Activated T-cell treated with anti-CD3 and anti-CD28 coated beads for 24 hours (primary cell): ENCODE results near the gene CTPS1.

ENCODE experiments used
- DNase-seq: peaks from one replicate; pipeline ENCODE4 v3.0.0-alpha.2; 2020; ENCODE audit warnings: low read depth

The CTPS1 gene

DNA sequence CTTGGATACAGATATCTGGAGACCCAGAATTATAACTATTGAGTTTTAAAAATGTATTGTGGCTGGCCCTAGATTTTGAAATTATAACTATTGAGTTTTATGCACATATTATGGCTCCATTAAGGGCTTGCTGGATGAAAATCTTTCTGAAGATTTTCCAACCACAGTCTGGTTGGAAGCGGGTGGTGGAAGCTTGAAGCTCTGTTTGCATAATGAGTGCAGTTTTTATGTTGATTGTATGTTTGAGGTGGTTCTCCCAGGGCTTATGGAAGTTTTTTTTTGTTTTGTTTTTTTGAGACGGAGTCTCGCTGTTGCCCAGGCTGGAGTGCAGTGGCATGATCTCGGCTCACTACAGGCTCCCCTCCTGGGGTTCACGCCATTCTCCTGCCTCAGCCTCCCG lies 10.1 kb upstream of the CTPS1 start:
- DNase-seq = no peak

DNA sequence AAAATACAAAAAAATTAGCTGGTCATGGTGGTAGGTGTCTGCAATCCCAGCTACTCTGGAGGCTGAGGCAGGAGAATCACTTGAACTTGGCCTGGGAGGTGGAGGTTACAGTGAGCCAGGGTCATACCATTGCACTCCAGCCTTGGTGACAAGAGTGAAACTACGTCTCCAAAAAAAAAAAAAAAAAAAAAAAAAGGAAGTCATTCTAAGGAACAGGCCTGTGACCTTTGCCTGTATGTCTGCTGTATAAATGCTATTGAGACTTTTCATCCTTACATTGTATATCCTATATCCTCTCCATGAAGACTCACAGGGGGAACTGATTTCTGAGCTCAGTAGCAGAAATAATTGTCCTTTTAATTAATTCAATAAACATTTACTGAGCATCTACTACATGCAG lies 7.5 kb upstream of the CTPS1 start:
- no peak for DNase-seq

DNA sequence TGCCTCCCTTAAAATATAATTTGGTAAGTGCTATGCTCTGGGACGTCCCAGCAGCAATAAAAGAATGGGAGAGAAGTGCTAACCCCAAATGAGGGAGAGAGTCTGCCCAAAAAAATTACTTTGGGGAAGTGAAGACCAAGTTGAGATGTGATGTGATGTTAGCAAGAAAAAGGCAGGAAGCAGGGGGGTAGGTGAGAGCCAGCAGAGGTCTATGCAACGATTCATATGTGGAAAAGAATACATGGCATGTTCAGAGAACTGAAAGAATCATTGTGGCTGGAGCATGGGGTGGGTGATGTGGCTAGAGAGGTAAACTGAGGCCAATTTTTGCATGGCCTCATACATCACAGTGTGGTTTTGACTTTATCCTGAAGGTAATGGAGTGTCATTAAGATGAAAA lies 5.6 kb upstream of the CTPS1 start:
- DNase-seq = no peak

DNA sequence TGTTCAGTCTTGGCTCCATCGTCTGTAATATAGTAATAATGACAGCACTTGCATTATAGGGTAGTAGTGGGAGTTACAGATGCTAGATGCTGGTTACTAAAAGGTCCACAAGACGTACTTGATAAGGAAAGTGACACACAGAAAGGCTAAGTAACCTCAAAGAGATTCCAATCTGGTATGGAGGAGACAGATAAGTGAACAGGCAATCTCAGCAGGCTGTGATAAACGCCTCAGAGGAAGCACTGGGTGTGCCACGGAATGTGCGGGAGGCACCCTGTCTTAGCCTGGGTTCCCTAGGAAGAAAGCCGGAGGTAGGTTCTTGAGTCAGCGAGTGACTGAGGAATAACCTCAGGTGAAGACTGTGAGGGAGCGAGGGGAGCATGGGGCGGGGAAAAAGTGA lies 4.6 kb upstream of the CTPS1 start:
- DNase-seq = no peak

DNA sequence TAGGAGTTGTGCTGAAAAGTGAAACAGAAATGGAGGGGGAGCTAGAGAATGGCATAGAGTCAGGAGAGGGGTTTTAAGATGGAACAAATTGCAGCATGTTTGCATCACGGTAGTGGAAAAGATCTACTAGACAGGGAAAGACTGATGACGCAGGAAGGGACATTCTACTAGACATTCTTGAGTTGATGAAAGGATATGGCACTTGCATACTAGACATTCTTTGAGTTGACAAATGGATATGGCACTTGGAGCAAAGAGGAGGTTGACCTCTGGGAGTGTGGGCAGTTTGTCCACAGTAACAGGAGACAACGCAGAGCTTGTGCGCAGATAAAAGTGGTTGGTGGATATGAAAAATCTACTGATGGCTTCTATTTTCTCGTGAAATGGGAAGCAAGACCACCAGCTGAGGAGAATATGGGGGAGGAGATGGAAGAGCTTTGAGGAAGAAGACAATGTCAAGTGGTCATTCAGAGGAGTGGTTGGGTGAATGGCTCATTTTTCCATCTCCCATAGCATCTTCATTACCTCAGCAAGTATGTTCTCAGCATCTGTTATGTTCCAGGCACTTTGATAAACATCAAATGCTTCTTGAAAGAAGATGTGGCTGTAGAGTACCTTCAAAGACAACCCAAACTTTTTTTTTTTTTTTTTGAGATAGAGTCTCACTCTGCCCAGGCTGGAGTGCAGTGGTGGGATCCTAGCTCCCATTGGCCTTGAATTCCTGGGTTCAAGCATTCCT lies 2.4 kb upstream of the CTPS1 start:
- no peak for DNase-seq

DNA sequence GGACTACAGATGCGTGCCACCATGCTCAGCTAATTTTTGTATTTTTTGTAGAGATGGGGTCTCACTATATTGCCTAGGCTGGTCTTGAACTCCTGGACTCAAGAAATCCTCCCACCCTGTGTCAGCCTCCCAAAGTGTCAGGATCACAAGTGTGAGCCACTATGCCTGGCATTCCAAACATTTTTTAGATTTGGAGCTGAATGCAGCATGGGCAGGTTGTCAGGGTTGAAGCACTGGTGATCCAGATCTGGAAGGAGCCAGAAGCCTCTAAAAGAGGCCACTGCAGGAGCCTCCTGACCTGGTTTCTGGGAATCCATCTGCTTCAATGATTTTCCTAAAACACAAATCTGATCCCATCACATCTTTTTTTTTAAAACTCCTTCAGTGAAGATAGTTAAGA lies 1.8 kb upstream of the CTPS1 start:
- no peak for DNase-seq

DNA sequence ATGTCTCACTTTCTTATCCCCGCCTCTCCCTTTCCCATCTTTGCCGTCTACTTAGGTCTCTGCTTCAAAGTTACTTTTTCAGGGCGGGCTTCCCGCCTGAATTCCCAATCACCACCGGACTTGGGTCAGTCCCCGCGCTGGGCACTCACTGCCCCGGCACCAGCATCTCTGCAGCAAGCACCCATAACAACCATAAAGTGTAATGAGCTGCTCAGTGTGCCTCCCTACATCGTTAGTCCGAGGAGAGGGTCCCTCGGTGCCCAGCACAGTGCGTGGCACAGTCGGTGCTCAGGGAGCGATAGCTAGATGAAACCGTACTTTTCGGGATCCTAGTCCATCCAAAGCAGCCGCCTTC lies 633 bp upstream of the CTPS1 start:
- DNase-seq = no peak

DNA sequence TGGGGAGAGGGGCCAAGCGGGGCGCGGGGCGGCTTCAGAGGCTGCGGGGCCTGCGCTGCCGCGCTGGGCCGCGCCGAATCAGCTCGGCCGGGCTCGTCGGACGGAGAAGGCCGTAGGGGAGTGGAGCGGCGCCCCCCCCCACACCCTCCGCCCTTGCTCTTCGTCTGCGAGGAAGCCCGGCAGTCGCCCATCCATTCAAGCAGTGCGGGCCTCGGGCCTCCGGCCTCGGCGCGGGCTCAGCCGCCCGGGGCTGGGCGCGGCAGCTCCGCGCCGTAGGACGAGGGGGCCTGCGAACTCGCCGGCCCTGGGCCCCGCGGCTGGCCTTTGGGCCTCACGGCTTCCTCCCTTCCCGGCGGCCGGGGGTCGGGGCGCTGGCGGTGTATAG lies 564 bp downstream of the CTPS1 start:
- DNase-seq = no peak

DNA sequence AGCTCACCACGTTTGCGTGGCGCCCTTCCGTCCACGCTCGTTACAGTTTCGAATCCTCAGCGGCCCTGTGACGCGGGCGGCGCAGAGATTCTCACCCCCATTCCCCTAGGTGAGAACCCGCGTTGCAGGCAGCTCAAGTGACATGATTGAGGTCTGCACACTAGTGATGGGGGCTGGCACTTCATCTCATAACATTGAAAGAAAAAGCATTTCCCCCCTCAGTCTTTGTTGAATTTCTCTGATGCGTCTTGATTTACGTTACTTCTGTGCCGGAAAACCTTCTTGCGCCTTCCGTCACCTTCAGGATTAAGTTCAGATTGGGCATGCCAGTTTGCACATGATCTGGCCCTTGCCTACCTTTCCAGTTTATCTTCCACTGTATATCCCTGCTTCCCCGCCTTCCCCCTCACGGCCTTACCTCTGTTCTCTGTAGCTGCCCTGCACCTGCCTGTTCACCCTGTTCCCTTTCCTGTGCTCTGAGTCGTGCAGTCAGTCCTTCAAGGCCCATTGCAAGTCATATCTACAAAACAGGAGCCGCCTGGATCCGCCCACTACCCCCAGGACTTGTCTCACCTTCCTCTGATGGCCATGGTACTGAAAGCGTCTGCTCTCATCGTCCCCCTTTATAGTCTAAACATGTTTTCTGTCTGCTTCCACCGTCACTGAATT lies 1.1 kb downstream of the CTPS1 start:
- peak; percentile 40 for DNase-seq

DNA sequence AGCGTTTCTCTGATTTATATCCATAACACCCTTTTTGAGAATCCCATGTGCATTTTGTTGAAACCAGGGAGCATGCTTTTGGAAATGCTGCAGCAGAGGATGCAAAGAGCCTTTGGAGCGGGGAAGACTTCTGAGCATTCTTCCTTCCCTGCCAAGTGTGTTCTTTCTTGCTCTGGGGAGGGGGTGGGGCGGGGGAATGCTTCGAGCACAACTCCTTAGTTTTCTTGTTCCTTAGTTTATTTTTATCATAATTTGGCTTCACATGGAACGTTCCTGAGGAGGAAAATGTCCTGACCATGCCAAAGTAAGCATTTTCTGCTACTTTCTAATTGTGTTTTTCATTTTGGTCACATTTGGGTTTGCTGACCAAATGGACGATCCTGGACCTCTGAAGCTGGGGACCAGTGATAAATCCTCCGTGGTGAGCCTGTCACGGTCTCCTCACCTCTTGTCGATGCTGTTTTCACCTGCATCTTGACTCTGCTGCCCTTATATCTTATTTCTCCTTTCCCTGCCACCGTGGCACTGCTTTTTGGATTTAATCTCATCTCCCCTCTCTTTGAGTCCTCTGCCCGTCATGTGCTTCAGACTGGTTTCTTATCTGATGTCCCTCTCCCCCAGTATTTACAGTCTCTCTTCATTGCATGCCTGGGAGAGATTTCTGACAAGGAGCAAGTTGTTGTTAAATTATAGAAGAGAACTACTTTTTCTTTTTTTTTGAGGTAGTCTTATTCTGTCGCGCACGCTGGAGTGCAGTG lies 2.4 kb downstream of the CTPS1 start:
- DNase-seq = no peak

DNA sequence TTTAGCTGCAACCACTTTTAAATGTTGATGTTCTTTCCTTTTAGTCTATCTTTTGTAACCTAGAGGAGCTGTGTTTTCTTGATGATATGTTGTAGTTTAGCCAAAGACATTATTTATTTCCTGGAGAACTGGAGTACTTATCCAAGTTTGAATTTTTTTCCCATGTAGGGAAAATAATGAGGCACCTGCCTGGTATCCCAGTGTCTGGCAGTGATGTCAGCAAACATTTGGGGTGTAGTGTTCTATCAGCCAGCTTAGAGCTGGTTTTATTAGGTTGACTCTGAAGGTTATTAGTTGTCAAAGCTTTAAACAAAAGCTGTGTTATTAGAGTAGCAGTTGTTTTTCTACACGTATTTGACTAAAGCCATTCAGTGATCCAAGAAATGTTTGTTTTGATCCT lies 3.2 kb downstream of the CTPS1 start:
- DNase-seq = no peak

DNA sequence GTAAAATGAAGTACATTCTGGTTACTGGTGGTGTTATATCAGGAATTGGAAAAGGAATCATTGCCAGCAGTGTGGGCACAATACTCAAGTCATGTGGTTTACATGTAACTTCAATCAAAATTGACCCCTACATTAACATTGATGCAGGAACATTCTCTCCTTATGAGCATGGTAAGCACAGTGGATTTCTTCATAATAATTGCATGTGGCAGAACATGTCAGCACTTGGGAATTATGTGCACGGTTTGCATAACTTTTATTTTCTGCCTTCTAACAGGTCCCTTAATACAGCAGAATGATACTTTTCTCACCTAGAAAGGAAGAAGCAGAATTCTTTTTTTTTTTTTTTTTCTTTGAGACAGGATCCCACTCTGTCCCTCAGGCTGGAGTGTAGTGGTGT lies 3.8 kb downstream of the CTPS1 start:
- no peak for DNase-seq

DNA sequence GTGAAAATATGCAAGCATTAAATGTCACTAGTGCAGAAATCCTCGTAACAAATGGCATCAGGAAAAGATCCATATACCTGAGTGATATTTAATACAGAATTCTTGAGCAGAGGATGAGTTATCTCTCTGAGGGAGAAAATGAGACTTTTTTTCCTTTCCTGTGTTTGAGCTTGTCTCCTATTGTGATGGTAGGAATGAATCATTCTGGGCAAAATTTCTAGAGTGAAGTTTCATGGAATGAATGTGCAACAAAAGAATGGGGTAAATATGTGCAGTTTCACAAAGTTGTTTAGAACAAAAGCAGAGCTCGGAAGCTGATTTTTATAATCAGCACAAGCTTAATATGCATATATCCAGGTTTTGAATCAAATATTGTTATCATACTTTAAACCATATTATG lies 4.6 kb downstream of the CTPS1 start:
- DNase-seq = no peak

DNA sequence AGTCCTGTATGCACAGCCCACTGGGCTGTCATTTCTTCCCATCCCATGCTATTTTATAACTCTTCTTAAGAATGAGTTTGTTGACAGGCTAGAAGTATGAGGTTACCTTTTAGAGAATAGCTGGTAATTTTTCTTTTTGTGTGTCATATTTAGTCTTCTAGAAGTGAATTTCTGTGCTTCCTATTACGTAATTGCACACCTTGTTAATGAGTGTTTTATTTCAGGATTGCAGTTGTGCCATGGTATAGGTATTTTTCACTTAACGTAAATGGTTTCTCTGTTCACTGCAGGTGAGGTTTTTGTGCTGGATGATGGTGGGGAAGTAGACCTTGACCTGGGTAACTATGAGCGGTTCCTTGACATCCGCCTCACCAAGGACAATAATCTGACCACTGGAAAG lies 5.0 kb downstream of the CTPS1 start:
- no peak for DNase-seq

DNA sequence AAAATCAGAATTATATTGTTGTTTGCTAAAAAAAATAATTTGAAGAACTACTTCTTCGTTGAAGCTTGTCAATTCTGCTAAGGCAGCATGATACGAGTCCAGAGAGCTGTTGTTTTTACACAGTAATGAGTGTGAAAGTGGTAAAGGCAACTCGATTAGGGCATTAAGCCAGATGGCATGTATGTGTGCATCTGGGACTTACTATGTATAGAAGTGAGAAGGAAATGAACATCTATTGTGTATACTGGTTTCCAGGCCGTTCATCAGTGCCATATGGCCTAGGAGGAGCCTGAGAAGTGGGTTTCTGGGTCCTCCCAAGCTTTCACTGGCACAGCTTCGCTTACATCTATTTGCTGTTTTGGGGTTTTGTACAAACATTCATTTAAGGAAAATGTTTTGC lies 5.7 kb downstream of the CTPS1 start:
- DNase-seq = no peak

DNA sequence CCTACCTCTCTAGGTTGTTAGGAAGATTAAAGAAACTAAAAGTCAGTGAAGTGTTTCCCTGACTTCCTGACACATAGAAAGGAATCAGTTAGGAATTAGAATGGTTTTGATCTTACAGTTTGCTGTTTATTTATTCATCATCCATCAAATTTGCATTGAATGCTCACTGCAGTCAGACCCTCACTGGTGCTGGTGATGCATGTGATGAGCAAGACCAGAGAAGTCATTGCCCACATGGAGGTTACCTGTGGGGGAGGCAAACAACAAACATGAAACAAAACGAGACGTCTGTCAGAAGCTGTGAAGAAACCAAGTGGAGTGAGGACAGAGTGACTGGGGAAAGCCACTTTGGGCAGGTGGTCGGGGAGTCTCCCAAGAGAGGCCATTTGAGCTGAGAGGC lies 6.4 kb downstream of the CTPS1 start:
- DNase-seq = no peak

DNA sequence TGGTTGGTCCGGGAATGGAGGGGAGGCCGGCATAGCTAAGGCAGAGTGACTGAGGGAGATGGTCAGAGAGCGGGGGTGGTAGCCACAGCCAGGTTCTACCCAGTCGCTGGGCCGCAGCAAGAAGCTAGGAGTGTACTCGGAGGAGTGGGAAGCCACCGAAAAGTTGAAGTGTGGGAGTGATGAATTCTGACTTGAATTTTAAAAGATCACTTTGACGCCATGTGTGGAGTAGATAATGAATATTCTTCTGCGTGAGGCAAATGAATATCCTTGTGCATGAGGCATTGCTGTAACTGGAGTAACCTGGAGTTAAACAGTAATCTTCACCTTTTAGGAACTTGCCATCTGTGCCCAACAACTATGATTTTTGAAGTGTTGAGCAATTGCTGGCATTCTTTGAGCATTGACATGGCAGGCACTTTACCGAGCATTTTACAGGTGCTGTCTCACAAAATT lies 6.9 kb downstream of the CTPS1 start:
- no peak for DNase-seq

DNA sequence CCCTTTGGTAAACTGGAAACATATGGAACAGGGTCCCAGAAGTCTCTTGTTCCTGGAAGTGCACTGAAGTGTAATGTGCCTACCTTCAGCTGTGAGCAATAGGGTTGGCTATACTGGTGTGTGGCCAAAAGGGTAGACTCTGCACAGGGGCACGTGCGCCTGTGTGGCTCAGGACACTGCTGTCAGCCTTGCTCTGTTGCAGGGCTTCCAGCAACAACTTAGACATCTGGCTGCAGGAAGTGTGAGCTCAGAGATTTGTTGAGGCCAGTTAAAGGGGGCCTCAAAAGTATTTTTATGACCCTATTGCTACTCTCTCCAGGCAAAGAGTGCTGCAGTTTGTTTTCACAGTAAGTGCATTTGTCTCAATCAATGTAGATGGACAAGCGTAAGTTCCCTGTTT lies 7.5 kb downstream of the CTPS1 start:
- DNase-seq = no peak

DNA sequence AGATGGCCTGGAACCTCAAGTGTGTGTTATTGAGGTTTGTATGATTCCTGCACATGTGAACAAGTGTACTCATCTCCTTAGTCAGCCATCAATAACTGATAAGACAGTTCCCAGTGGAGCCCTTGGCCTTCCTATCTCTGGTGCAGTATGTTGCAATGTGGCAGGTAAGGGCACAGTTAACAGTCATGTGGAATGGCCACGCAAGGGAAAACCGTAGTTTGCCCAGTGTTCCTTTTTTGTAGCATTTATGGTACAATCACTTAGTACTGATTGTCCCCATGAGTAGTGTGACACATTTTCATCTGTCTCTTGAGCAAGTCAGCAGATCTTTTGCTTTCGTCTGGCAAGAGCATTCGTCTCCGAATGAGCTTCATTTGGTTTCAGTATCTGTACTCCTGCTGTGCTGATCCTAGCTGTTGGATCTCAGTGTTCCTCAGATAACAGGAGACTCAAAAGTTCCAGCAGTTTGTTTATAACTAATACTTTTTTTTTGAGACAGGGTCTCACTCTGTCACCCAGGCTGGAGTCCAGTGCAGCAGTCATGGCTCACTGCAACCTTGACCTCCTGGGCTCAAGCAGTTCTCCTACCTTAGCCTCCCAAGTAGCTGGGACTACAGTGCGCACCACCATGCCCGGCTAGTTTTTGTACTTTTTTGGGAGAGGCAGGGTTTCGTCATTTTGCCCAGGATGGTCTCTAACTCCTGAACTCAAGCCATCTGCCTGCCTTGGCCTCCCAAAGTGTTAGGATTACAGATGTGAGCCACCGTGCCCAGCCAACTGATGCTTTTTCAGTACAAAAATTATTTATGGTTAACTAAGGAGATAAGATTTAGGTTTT lies 8.2 kb downstream of the CTPS1 start:
- DNase-seq = no peak

DNA sequence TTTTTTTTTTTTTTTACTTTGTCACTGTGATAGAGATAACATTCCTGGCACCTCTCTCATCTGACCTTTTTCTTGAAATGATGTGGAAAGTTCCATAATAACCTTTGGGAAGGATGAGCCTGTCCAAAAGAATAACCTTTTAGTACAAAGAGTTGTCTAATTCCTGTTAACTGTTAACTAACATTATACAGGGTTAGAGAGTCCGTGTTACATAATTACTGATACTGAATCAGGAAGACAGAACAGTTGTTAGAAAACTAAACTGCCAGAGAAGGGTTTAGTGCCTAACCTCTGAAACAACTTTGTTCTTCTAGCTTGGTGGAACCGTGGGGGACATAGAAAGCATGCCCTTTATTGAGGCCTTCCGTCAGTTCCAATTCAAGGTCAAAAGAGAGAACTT lies 8.8 kb downstream of the CTPS1 start:
- DNase-seq = no peak

DNA sequence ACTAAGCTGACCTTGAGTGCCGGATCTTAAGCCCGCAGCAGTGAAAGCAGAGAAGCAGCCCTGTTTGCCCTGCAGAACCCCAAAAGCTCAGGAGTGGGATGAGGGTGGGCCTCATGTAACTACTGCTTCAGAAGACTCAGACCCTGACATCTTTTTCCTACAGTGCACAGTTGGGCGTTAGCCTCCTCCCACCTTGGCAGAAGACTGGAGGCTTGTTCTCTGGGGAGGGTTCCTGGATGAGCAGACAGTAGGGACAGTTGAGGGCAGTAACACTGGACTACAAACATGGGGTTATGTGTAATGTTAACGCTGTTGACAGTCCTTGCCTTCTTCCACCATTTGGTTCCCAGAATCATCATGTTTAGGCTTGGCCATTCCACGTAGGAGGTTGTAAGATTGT lies 9.6 kb downstream of the CTPS1 start:
- no peak for DNase-seq

DNA sequence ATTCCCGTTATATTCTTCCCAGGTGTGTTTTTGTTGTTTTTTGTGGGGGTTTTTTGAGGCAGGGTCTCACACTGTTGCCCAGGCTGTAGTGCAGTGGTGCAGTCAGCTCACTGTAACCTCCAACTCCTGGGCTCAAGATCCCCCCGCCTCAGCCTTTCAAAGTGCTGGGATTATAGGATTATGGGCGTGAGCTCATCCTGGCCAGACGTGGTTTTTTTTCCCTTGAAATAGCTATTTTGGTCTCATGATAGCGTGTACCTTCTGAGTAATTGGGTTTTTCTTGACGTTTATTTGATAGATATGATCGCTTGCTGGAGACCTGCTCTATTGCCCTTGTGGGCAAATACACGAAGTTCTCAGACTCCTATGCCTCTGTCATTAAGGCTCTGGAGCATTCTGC lies 17.6 kb downstream of the CTPS1 start:
- DNase-seq = no peak

DNA sequence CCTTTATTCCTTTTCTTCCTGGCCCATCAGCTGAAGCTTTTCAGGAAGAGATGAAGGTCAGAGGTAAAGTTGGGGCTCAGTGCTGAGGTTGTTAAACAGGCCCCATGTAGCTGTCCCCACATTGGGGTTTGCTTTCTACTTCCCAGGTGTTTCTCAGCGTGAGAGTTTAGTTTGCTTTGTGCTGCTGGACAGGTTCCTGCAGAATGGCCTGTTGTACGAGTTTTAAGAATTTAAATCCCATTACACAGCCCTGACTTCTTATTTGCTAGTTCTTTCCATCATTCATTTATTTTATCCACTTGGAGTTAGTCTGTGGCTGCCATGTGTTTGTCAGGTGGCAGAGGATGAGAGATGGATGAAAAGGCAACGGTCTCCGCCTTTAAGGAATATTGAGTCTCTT lies 19.2 kb downstream of the CTPS1 start:
- no peak for DNase-seq
